K562 (cell line): ENCODE data around the gene RTL10. TPM values are rescaled to one million over a fixed set of nuclear protein-coding genes. Genes with fewer than 3 reads are reported as not detected.
A peak's percentile ranks its signal among the peaks of the same experiment; 100 is the strongest.

ENCODE experiments used
- ETV6 ChIP-seq, 3 experiments: fragments of 150-350 bp in 1 of 3; sonication (generic) in 1 of 3; formaldehyde crosslinking in 1 of 3; IDR thresholded peaks; 2 replicates each; pipeline versions ENCODE4 v1.6.1 to v1.8.0; 2014 to 2022; ENCODE audit warnings: borderline replicate concordance in 2 of 3, low read depth in 2 of 3, antibody characterized with exemption in 1 of 3, low read length in 1 of 3, mild to moderate bottlenecking in 1 of 3, missing genetic modification reagents in 1 of 3
- HEY1 ChIP-seq: fragments of 250-450 bp; sonication (Bioruptor Pico); IDR thresholded peaks from 2 replicates; pipeline ENCODE4 v1.5.0; 2020; ENCODE audit warnings: mild to moderate bottlenecking, moderate library complexity, borderline replicate concordance
- NFIC ChIP-seq: fragments of 450-650 bp; IDR thresholded peaks from 2 replicates; pipeline ENCODE4 v1.6.1; 2017; ENCODE audit warnings: mild to moderate bottlenecking, inconsistent platforms
- PTRF ChIP-seq: fragments of 450-650 bp; IDR thresholded peaks from 2 replicates; pipeline ENCODE4 v1.6.1; 2016; ENCODE audit warnings: mild to moderate bottlenecking, missing genetic modification characterization, missing compliant biosample characterization
- SMC3 ChIP-seq: conservative IDR thresholded peaks from 2 replicates; pipeline ENCODE4 v1.6.1; 2011; ENCODE audit warnings: low read depth, low read length, improper control_type of control experiment; ENCODE audit not compliant: insufficient read depth
- TSC22D4 ChIP-seq: fragments of 450-650 bp; IDR thresholded peaks from 2 replicates; pipeline ENCODE4 v1.6.1; 2016; ENCODE audit warnings: missing genetic modification characterization, missing biosample characterization, control low read depth
- ZNF561 ChIP-seq: fragments of 450-650 bp; formaldehyde crosslinking; conservative IDR thresholded peaks from 2 replicates; pipeline ENCODE4 v1.4.0; 2020; ENCODE audit warnings: mild to moderate bottlenecking, moderate library complexity
- ZZZ3 ChIP-seq: fragments of 450-650 bp; IDR thresholded peaks from 2 replicates; pipeline ENCODE4 v1.6.1; 2016; ENCODE audit warnings: antibody characterized with exemption, mild to moderate bottlenecking, moderate library complexity
- polyA plus RNA-seq, 8 experiments: library from polyadenylated mRNA; depleted of rRNA in 4 of 8; stranded (reverse) in 5 of 8; unstranded in 3 of 8; fragments of >200 nt; fragmentation: Nextera tagmentation in 2 of 8; fragmentation: Illumina TruSeq in 1 of 8; extraction: Ambion mirVana in 2 of 8; extraction: Trizol in 1 of 8; gene quantifications; 2 replicates each; pipeline versions ENCODE4 v1.2.1 to v1.2.3, GENCODE V29; 2011 to 2014; ENCODE audit warnings: inconsistent platforms in 1 of 8, missing spikeins in 1 of 8
- total RNA-seq, 7 experiments: library from RNA; depleted of rRNA in 6 of 7; stranded (reverse); fragments of >200 nt in 6 of 7; fragmentation: Illumina TruSeq in 2 of 7; extraction: Trizol in 2 of 7; gene quantifications; 2 replicates each; pipeline versions ENCODE4 v1.2.1 to v1.2.3, GENCODE V29; 2011 to 2021; ENCODE audit warnings: low replicate concordance in 1 of 7
- TF ChIP-seq, protein P1 (sequence below): fragments of 250-450 bp; sonication (Bioruptor Pico); IDR thresholded peaks from 2 replicates; pipeline ENCODE4 v1.8.0; 2022; ENCODE audit warnings: inconsistent platforms
- TF ChIP-seq, protein P2 (sequence below): fragments of 450-650 bp; IDR thresholded peaks from 2 replicates; pipeline ENCODE4 v1.6.1; 2016; ENCODE audit warnings: mild to moderate bottlenecking, moderate library complexity
- TF ChIP-seq, protein P3 (sequence below), 2 experiments: fragments of 250-450 bp in 1 of 2; fragments of 450-650 bp in 1 of 2; sonication (Bioruptor Pico) in 1 of 2; IDR thresholded peaks; 2 replicates each; pipeline versions ENCODE4 v1.6.1 to v1.8.0; 2016 to 2021; ENCODE audit warnings: mild to moderate bottlenecking in 2 of 2, moderate library complexity in 2 of 2, missing compliant biosample characterization in 1 of 2, missing genetic modification characterization in 1 of 2

Gene RTL10
- total and polyA plus RNA-seq, 9 of the 15 experiments (the other 6 are each of a cell fraction or from before 2014, with no cell fraction given) = 19.8 to 75.5 (median 32.5) TPM

DNA sequence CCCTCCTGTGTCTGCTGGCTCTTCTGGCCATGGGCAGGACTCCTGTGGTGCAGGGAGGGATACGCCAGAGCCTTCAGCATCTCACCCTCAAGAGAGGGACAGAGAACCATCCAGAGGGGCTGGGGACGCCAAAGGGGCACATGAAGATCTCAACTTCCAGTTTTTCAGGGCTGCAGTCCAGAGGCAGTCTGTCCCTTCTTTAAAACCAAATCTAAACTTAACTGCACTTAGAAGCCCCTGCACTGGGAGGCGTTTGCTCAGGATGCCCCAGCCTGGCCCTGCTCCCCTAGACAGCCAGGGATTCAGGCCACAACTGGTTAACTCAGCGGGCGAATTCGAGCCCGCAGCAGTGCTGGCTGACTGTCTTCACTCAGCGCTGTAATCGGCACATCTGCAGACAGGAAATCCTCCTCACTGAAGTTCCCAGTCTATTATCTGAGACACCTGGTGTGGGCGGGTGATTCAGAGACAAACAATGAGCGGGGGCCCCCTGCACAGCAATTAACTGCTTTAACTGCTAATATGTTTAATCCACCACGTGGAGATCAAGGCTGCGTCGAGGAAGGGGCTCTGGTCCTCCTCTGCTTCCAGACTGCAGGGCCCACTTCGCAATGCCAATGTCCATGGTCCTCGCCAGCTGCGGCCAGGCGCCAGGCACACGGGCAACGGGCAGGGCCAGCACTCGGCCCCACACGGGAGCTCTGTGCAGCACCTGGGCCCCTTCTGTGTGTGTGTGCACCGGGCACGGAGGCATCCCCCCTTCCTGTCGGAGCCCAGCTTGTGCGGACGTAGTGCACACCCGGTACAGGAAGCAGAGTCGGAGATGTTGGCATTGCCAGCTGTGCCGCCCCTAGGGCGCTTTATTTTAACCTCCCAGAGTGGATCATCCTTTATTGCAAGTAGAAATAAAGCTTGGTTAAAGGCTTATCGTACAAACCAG is 36.9 kb upstream of the RTL10 start (continued):
- TF ChIP-seq, protein P1, sequence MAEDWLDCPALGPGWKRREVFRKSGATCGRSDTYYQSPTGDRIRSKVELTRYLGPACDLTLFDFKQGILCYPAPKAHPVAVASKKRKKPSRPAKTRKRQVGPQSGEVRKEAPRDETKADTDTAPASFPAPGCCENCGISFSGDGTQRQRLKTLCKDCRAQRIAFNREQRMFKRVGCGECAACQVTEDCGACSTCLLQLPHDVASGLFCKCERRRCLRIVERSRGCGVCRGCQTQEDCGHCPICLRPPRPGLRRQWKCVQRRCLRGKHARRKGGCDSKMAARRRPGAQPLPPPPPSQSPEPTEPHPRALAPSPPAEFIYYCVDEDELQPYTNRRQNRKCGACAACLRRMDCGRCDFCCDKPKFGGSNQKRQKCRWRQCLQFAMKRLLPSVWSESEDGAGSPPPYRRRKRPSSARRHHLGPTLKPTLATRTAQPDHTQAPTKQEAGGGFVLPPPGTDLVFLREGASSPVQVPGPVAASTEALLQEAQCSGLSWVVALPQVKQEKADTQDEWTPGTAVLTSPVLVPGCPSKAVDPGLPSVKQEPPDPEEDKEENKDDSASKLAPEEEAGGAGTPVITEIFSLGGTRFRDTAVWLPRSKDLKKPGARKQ (CRISPR knock-in tag) = no peak
- no peak for TF ChIP-seq HEY1
- peak; percentile 92 for TF ChIP-seq NFIC
- 0 out of 2 replicates have a peak, but pooled peaks have one; percentile 8 for TF ChIP-seq ZNF561 (CRISPR knock-in tag)
- TF ChIP-seq SMC3 = no peak; the same call in 1 of the 2 replicates
- no peak for TF ChIP-seq PTRF
- 0 out of 4 replicates have a peak, but pooled peaks of 1 of the 2 experiments have one; percentile 22 for TF ChIP-seq ETV6 (IDR thresholded peaks at IDR 0.05; ENCODE audit: borderline replicate concordance in 1 of 2, low read depth in 2 of 2, low read length in 1 of 2)
- no peak for TF ChIP-seq ETV6 (CRISPR knock-in tag; IDR thresholded peaks at IDR 0.05; ENCODE audit: borderline replicate concordance)
- TF ChIP-seq, protein P2, sequence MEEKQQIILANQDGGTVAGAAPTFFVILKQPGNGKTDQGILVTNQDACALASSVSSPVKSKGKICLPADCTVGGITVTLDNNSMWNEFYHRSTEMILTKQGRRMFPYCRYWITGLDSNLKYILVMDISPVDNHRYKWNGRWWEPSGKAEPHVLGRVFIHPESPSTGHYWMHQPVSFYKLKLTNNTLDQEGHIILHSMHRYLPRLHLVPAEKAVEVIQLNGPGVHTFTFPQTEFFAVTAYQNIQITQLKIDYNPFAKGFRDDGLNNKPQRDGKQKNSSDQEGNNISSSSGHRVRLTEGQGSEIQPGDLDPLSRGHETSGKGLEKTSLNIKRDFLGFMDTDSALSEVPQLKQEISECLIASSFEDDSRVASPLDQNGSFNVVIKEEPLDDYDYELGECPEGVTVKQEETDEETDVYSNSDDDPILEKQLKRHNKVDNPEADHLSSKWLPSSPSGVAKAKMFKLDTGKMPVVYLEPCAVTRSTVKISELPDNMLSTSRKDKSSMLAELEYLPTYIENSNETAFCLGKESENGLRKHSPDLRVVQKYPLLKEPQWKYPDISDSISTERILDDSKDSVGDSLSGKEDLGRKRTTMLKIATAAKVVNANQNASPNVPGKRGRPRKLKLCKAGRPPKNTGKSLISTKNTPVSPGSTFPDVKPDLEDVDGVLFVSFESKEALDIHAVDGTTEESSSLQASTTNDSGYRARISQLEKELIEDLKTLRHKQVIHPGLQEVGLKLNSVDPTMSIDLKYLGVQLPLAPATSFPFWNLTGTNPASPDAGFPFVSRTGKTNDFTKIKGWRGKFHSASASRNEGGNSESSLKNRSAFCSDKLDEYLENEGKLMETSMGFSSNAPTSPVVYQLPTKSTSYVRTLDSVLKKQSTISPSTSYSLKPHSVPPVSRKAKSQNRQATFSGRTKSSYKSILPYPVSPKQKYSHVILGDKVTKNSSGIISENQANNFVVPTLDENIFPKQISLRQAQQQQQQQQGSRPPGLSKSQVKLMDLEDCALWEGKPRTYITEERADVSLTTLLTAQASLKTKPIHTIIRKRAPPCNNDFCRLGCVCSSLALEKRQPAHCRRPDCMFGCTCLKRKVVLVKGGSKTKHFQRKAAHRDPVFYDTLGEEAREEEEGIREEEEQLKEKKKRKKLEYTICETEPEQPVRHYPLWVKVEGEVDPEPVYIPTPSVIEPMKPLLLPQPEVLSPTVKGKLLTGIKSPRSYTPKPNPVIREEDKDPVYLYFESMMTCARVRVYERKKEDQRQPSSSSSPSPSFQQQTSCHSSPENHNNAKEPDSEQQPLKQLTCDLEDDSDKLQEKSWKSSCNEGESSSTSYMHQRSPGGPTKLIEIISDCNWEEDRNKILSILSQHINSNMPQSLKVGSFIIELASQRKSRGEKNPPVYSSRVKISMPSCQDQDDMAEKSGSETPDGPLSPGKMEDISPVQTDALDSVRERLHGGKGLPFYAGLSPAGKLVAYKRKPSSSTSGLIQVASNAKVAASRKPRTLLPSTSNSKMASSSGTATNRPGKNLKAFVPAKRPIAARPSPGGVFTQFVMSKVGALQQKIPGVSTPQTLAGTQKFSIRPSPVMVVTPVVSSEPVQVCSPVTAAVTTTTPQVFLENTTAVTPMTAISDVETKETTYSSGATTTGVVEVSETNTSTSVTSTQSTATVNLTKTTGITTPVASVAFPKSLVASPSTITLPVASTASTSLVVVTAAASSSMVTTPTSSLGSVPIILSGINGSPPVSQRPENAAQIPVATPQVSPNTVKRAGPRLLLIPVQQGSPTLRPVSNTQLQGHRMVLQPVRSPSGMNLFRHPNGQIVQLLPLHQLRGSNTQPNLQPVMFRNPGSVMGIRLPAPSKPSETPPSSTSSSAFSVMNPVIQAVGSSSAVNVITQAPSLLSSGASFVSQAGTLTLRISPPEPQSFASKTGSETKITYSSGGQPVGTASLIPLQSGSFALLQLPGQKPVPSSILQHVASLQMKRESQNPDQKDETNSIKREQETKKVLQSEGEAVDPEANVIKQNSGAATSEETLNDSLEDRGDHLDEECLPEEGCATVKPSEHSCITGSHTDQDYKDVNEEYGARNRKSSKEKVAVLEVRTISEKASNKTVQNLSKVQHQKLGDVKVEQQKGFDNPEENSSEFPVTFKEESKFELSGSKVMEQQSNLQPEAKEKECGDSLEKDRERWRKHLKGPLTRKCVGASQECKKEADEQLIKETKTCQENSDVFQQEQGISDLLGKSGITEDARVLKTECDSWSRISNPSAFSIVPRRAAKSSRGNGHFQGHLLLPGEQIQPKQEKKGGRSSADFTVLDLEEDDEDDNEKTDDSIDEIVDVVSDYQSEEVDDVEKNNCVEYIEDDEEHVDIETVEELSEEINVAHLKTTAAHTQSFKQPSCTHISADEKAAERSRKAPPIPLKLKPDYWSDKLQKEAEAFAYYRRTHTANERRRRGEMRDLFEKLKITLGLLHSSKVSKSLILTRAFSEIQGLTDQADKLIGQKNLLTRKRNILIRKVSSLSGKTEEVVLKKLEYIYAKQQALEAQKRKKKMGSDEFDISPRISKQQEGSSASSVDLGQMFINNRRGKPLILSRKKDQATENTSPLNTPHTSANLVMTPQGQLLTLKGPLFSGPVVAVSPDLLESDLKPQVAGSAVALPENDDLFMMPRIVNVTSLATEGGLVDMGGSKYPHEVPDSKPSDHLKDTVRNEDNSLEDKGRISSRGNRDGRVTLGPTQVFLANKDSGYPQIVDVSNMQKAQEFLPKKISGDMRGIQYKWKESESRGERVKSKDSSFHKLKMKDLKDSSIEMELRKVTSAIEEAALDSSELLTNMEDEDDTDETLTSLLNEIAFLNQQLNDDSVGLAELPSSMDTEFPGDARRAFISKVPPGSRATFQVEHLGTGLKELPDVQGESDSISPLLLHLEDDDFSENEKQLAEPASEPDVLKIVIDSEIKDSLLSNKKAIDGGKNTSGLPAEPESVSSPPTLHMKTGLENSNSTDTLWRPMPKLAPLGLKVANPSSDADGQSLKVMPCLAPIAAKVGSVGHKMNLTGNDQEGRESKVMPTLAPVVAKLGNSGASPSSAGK = no peak
- TF ChIP-seq, protein P3, sequence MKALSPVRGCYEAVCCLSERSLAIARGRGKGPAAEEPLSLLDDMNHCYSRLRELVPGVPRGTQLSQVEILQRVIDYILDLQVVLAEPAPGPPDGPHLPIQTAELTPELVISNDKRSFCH (CRISPR knock-in tag; IDR thresholded peaks at IDR 0.05) = no peak
- TF ChIP-seq, protein P3 (tag; IDR thresholded peaks at IDR 0.05) = no peak
- TF ChIP-seq ZZZ3 = no peak
- no peak for TF ChIP-seq TSC22D4 (tag)
